ENCODE data around the gene CNN3.
A peak's percentile ranks its signal among the peaks of the same experiment; 100 is the strongest.

The CNN3 gene

DNA sequence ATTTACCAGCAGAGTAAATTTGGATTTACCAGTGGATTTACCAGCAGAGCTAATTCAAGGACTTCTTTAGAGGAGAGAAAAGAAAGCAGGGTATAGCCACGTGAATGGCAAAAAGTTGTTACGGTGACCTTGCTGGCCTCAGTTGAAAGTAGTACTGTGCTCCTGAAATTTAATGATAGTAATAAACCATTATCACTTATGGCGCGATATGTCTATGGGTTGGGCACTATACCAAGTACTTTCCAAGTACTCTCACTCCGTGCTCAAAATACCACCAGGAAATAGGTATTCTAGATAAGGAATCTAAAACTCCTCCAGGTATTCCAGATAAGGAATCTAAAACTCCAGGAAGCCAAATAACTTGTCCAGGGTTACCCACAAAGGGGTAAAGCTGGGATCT is 70.9 kb downstream of the CNN3 start:
- DNase-seq (ENCODE audit: low spot score), result no peak

GRCh38 chr1:94855307-94855700 is 71.6 kb downstream of the CNN3 start:
- no peak for DNase-seq (ENCODE audit: low spot score)

GRCh38 chr1:94854458-94855306 is 72.2 kb downstream of the CNN3 start:
- peak; percentile 88 for DNase-seq (ENCODE audit: low spot score)

- DNase-seq (ENCODE audit: low spot score), result no peak
Observed at GRCh38 chr1:94852788-94853187, 74.1 kb downstream of the CNN3 start.

GRCh38 chr1:94851571-94851970 is 75.3 kb downstream of the CNN3 start:
- no peak for DNase-seq (ENCODE audit: low spot score)

Measured in D341Med (cell line).